ENCODE data around the gene PLIN5.
A peak's percentile ranks its signal among the peaks of the same experiment; 100 is the strongest.

PLIN5 gene

DNA sequence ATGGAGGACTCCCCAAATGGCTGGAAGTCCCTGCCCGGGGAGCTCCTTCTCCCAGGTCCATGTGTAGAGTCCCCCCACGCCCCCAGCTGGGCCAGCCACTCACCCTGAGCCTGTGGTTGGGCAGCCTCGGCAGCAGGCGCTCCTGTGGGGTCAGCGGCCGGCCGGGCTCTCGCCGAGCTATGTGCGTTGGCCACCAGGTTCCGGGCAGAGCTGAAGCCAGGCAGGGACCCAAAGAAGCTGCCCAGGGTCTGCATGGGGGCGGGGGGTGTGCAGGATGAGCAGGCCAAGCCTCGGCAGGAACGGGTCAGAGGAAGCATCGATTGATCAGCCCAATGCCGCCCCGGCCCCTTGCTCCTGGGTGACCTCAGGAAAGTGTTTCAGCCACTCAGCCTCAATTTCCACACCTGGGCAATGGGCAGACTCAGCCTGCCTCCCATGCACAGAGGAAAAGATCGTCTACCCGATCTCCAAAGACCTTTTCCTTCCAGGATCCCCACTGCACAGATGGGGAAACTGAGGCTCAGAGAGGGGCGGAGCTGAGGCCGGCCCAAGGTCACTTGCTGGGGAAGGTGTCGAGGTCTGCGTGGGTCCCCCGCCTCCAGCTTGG, 17.5 kb downstream of the PLIN5 start:
- no peak for FAIRE-seq
- TF ChIP-seq POLR2A (IDR thresholded peaks at IDR 0.05; ENCODE audit: low read depth, low read length): no peak

DNA sequence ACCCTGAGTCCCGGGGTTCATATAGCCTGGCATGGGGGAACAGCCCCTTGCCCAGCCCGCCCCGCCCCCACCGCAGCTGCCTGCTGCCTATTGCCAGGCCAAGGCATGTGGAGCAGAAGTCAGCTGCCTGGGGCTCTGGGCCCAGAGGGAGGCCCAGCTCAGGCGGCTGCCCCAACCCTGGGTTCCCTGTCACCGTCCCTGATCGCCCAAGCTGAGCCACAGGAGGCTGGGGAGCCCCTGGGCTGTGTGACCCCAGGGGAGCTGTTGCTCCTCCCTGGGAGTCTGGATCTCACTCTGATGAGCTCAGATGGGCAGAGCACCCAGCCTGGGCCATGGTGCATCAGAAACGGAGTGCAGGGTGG, 18.1 kb downstream of the PLIN5 start:
- FAIRE-seq (no peak), DNase-seq (ENCODE audit: insufficient read length, low spot score) (peak; percentile 58)
- TF ChIP-seq POLR2A (IDR thresholded peaks at IDR 0.05; ENCODE audit: low read depth, low read length): no peak

More for the DNA sequence above, 17.5 kb downstream of the PLIN5 start:
- DNase-seq (ENCODE audit: insufficient read length, low spot score): no peak

DNA sequence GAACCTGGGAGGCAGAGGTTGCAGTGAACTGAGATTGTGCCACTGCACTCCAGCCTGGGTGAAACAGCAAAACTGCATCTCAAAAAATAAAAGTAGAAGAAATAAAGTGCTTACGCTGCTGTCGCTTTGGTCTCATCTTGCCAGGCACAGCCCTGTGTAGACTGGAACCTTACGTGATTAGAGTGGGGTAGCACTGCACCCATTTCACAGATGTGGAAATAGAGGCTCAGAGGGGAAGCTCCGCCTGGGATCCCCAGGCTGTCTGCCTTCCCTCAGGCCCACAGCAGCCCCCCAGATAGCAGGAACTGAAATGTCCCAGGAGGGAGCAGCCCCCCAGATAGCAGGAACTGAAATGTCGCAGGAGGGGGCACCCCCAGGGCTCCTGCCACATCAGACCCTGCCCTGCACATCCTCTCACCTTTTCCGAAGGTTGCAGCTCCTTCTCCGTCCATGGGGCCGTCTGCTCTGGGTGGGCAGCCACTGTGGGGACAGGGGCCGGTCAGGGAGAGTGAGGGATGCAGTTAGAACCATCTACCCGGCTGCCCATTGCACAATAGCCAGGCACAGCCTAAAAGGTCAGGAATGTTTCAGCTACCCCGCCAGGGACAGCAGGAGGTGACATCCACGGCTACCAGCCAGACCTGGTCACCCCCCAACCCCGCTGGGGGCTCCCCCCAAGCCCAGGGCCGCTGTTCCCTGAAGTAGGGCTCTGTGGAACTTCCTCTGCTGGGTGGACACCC, 18.7 kb downstream of the PLIN5 start:
- TF ChIP-seq POLR2A (IDR thresholded peaks at IDR 0.05; ENCODE audit: low read depth, low read length): no peak
- no peak for FAIRE-seq
- DNase-seq (ENCODE audit: insufficient read length, low spot score): no peak

DNA sequence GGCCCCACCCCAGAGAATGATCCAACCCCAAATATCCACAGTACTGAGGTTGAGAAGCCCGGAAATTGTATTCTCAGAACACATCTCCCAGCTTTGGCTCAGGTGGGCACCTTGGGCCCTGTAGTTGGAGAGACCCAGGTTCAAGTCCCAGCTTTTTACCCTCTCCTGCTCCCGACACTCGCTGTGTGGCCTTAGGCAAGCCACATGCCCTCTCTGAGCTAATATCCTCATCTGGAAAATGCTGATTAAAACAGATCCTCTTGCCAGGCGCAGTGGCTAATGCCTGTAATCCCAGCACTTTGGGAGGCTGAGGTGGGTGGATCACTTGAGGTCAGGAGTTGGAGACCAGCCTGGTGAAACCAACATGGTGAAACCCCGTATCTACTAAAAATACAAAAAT, 19.3 kb downstream of the PLIN5 start:
- TF ChIP-seq POLR2A (IDR thresholded peaks at IDR 0.05; ENCODE audit: low read depth, low read length): no peak
- no peak for FAIRE-seq
- DNase-seq (ENCODE audit: insufficient read length, low spot score): no peak

DNA sequence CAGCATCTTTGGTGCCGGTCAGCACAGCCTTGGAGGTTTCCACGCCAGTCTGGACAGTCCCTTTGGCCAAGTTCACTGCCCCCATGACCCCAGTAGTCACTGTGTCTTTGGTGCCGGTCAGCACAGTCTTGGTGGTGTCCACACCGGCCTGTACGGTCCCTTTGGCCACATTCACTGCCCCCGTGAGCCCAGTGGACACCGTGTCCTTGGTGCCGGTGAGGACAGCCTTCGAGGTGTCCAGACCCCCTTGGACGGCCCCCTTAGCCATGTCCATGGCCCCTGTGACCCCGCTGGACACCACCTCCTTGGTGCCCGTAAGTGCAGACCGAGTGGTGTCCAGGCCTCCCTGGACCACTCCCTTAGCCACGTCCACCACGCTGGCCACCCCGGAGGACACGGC, 21.8 kb downstream of the PLIN5 start:
- no peak for FAIRE-seq
- TF ChIP-seq POLR2A (IDR thresholded peaks at IDR 0.05; ENCODE audit: low read depth, low read length): no peak
- no peak for DNase-seq (ENCODE audit: insufficient read length, low spot score)

DNA sequence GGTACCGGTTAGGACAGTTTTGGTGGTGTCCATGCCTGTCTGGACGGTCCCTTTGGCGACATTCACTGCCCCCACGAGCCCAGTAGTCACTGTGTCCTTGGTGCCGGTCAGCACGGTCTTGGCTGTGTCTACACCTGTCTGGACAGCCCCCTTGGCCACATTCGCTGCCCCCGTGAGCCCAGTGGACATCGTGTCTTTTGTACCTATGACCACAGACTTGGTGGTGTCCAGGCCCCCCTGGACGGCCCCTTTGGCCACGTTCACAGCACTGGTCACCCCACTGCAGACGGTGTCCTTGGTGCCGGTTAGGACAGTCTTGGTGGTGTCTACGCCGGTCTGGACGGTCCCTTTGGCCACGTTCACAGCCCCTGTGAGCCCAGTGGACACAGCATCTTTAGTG, 23.0 kb downstream of the PLIN5 start:
- DNase-seq (ENCODE audit: insufficient read length, low spot score) (no peak), FAIRE-seq (no peak)
- no peak for TF ChIP-seq POLR2A (IDR thresholded peaks at IDR 0.05; ENCODE audit: low read depth, low read length)

DNA sequence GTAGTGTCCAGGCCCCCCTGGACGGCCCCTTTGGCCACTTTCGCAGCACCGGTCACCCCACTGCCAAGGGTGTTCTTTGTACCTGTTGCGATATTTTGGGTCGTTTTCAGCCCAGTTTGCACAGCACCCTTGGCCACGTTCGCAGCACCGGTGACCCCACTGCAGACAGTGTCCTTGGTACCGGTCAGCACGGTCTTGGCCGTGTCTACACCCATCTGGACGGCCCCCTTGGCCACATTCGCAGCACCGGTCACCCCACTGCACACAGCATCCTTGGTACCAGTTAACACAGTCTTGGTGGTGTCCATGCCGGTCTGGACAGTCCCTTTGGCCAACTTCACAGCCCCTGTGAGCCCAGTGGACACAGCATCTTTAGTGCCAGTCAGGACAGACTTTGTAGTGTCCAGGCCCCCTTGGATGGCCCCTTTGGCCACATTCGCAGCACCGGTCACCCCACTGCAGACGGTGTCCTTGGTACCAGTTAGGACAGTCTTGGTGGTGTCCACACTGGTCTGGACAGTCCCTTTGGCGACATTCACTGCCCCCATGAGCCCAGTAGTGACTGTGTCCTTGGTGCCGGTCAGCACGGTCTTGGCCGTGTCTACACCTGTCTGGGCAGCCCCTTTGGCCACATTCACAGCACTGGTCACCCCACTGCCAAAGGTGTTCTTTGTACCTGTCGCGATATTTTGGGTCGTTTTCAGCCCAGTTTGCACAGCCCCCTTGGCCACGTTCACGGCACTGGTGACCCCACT, 23.5 kb downstream of the PLIN5 start:
- no peak for FAIRE-seq
- no peak for DNase-seq (ENCODE audit: insufficient read length, low spot score)
- no peak for TF ChIP-seq POLR2A (IDR thresholded peaks at IDR 0.05; ENCODE audit: low read depth, low read length)

DNA sequence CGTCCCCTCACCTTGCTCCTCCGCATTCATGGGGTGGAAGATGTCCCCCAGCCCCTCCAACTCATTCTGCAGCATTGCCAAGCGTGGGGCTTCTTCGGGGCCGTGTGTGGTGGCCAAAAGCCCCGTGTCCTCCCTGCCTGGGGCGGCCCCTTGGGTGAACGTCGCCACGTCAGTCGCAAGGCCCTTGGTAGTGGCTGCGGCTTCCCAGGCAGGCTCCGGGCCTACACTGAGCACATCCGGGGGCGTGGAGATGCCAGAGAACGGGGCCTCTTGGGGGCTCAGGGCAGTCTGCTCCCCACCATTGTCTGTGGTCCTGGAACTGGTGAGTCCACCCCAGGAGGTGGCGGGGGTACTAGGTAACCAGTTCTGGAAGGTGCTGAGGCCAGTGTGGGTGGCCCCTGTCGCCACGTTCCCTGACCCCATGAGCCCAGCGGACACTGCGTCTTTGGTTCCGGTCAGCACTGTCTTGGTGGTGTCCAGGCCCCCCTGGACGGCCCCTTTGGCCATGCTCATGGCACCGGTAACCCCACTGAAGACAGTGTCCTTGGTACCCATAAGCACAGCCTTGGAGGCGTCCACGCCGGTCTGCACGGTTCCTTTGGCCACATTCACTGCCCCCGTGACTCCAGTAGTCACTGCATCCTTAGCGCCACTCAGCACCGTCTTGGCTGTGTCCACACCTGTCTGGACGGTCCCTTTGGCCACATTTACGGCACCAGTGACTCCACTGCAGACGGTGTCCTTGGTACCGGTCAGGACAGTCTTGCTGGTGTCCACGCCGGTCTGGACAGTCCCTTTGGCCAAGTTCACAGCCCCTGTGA, 24.4 kb downstream of the PLIN5 start:
- DNase-seq (ENCODE audit: insufficient read length, low spot score) (no peak), FAIRE-seq (no peak)
- no peak for TF ChIP-seq POLR2A (IDR thresholded peaks at IDR 0.05; ENCODE audit: low read depth, low read length)

DNA sequence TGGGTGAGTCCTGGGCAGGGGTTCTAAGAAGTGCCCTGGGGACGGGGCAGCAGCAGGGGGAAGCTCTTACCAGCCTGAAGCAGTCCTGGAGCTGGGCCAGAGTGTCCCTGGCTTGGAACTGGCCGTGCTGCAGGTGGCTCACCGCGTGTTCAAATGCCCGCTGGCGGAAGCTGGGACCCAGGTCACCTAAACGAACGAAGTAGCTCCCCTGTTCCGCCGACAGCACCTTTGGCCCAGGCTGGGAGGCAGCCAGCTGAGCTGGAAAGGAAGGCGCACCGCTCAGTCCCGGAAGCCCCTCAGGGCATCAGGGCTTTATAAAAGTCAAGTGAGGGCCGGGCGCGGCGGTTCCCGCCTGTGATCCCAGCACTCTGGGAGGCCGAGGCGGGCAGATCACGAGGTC, 26.3 kb downstream of the PLIN5 start:
- FAIRE-seq (no peak), DNase-seq (ENCODE audit: insufficient read length, low spot score) (no peak)
- TF ChIP-seq POLR2A (IDR thresholded peaks at IDR 0.05; ENCODE audit: low read depth, low read length): no peak

DNA sequence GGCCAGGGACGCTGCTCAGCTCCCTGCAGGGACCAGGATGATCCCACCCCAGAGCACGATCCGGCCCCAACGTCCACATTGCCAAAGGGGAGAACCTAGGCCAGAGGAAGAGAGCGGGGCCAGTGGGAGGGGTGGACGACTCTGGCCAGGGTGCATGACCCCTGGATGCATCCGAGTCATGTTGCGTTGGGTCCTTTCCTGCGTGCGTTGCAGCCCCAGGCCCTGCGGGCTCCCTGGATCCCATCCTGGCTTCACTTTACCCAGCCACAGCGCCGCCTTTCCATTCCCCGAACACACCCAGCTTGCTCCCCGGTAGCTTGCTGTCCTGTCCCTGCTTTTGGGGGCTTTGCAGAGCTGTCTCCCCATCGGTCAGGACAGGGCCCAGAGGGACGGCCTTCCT, 27.2 kb downstream of the PLIN5 start:
- TF ChIP-seq POLR2A (IDR thresholded peaks at IDR 0.05; ENCODE audit: low read depth, low read length): no peak
- FAIRE-seq (no peak), DNase-seq (ENCODE audit: insufficient read length, low spot score) (no peak)

DNA sequence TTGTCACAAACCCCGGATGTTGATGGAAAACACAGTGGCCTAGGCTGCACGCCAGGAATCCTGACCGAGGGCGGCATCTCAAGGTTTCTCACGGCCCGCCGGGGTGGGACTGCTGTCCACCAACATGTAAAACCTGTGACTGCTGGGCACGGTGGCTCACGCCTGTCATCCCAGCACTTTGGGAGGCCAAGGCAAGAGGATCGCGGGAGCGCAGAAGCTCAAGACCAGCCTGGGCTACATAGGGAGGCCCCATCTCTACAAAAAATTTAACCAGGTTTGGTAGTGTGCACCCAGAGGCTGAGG, 27.9 kb downstream of the PLIN5 start:
- FAIRE-seq: no peak
- DNase-seq (ENCODE audit: insufficient read length, low spot score): no peak
- TF ChIP-seq POLR2A (IDR thresholded peaks at IDR 0.05; ENCODE audit: low read depth, low read length): no peak

DNA sequence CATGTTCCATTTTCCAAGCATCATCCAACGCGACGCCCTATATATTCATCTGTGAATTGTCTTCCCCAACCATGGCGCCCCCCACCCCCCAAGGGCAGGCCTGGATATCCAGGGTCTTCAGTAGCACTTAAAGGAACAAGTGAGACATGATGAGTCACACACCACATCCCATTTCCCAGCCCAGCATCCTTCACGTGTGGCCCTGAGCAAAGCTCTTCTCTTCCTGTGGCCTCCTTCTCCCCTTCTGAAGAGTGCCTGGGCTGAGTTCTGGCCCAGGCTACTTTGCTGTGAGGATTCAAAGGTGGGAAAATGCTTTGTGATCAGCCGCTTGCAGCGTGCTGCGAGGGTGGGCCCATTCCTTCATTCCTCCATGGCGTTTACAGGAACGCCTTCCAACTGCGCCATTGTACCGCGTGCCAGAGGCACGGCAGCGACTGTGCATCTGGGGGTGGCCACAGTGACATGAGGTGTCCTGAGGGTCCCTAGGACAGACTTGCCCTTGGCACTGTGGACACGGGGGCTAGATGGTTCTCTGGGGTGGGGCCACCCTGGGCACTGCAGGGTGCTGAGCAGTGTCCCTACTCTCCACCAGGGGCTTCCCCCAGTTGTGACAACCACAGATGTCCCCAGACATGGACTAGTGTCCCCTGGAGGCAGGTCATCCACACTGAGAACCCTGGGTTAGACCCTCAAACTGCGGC, 28.4 kb downstream of the PLIN5 start:
- TF ChIP-seq POLR2A (IDR thresholded peaks at IDR 0.05; ENCODE audit: low read depth, low read length): no peak
- FAIRE-seq (peak; percentile 38), DNase-seq (ENCODE audit: insufficient read length, low spot score) (peak; percentile 53)

DNA sequence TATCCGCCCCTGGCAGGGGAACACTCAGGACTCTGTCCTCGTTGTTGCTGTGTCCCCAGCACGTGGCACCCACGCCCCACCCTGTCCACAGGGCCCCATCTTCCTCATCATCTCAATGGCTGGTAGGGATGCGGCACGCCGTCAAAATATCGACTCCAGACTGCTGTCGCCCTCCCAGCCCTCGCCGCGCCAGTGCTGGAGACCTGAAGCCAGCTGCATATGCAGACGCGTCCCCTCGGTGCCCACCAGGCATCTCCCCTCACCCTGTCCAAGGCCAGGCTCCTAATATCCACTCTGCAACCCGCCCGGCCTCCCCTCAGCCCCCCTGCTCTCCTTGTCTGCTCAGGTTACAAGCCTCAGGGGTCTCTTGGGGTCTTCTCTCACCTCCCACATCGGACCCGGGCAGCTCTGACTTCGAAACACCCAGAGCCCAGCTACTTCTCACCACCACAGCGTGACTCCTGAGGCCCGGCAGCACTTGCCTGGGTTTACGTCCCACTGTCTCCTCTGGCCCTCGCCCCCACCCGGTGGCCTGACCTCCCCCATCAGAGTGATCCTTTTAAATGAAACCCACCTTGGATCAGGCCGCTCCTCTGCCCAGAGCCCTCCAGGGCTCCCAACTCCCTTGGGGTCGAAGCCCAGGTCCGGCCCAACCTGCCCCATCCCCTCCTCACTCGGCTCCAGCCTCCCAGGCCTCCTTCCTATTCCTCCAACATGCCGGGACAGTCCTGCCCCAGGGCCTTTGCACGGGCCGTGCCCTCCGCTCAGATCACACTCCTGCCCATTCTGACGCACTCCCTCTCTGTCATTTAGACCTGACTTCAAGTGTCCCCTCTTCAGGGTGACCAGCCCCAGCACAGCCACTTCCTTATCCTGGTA, 29.2 kb downstream of the PLIN5 start:
- no peak for DNase-seq (ENCODE audit: insufficient read length, low spot score)
- no peak for FAIRE-seq
- no peak for TF ChIP-seq POLR2A (IDR thresholded peaks at IDR 0.05; ENCODE audit: low read depth, low read length)

All from H54 (cell line).